ENCODE measurements around the gene RASSF6. TPM values are rescaled to one million over a fixed set of nuclear protein-coding genes. Genes with fewer than 3 reads are reported as not detected.
"Not testable (repeated sequence)": the region's sequence is repeated elsewhere in the genome, so short reads cannot be mapped to it uniquely, and the experiment has no call there.

RASSF6 gene, protein sequence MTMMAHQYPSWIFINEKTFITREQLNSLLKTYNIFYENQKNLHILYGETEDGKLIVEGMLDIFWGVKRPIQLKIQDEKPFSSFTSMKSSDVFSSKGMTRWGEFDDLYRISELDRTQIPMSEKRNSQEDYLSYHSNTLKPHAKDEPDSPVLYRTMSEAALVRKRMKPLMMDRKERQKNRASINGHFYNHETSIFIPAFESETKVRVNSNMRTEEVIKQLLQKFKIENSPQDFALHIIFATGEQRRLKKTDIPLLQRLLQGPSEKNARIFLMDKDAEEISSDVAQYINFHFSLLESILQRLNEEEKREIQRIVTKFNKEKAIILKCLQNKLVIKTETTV
- not detected for total RNA-seq

DNA sequence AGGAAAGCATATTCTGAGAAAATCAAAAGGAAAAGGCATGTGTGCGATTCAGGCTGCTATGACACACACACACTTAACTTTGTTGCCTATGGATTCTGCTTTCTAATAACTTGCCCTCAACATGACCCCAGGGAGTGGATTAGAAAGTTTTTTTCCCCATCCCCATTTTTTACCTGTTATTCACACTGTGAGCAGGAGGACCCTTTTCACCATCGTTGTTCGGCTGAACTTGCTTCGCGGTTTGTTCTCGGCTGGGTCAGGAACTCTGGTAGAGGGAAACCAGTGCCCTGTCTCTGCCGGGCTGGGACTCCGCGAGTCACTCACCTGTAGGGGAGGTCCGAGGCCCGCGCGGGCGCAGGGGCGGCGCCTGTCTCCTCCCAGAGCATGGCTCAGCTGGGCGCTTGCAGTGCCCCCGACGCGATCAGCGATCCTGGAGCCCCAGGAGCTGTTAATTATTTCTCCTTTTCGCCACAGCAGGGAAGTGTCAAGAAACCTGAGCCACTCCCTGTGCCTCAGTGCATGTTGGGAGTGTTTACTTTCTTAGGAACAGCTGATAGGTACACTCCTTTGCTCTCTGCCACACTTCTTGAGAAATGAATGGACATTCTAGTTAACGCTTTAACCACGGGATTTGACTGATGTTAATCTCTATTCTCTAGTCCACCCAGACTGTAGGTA lies at the start of gene RASSF6:
Gene RASSF6 (minus strand): TSS at position 322 of the 678 bp plus-strand sequence. CDS start 8,641 bp downstream, outside the sequence.
- CTCF ChIA-PET = interaction anchor here (0.6 kb wide), 1 partner anchor 307 kb away, joined by 4 read pairs; no protein-coding TSS in a partner anchor
- H3K36me3 Mint-ChIP-seq (ENCODE audit: low read depth) = no peaks in the 10 kb centered on the region

DNA sequence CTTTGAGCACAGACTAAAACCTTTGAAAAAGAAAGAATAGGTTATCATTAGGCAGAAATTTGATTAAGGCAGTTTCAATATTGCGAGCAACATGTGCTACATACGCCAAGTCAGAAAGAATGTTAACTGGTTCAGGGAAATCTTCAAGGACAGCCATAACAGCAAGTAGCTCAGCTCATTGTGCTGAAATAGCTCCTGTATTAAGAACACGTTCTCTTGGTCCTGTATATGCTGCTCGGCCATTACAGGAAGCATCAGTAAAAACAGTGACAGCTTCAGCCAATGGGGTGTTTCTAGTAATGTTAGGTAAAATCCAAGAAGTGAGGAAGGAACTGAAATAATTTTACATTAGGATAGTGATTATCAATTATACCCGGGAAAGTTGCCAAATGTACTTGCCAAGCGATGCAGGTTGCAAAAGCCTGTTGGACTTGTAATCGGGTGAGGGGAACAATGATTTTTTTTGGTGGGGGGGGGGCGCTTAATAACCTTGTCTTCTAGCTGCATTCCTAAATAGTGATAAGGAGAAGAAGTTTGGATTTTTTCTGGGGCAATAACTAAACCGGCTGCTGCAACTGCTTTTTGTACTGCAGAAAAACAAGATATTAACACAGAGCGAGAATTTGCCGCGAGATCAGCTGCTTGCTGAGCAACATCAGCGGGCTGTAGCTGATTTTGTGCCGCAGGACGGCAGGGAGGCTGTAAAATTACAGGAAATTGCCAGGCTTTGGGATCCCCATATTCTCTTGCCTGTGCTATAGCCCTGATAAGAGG lies 49.4 kb upstream of the RASSF6 start:
- no peaks in the 10 kb centered on the region for H3K27me3 Mint-ChIP-seq (ENCODE audit: low read depth)
- DNase-seq = no peak
- intact Hi-C loops (cut with micrococcal nuclease) = no loop called here
- H3K4me3 Mint-ChIP-seq = no peak overlapping the region
- H3K4me1 Mint-ChIP-seq (ENCODE audit: low read depth) = no peaks in the 10 kb centered on the region
- CTCF ChIA-PET = interaction anchor here (0.6 to 0.8 kb wide), 3 partner anchors 138 to 464 kb away, joined by 3 read pairs; no protein-coding TSS in a partner anchor
- H3K36me3 Mint-ChIP-seq (ENCODE audit: low read depth) = no peaks in the 10 kb centered on the region
- no peaks in the 10 kb centered on the region for H3K9me3 Mint-ChIP-seq
- H3K27ac Mint-ChIP-seq = no peak overlapping the region

More for the DNA sequence above, at the start of gene RASSF6:
- peak; percentile 19 for DNase-seq
- Mint-ChIP-seq H3K4me1 (ENCODE audit: low read depth) (peaks cover 3% of the 10 kb centered on the region), H3K9me3 (no peaks in the 10 kb centered on the region), H3K27ac (no peak within 1 kb of the TSS), H3K4me3 (no peak within 1 kb of the TSS), H3K27me3 (ENCODE audit: low read depth) (peaks cover 20% of the 10 kb centered on the region)
- intact Hi-C loops (cut with micrococcal nuclease) = no loop called here

DNA sequence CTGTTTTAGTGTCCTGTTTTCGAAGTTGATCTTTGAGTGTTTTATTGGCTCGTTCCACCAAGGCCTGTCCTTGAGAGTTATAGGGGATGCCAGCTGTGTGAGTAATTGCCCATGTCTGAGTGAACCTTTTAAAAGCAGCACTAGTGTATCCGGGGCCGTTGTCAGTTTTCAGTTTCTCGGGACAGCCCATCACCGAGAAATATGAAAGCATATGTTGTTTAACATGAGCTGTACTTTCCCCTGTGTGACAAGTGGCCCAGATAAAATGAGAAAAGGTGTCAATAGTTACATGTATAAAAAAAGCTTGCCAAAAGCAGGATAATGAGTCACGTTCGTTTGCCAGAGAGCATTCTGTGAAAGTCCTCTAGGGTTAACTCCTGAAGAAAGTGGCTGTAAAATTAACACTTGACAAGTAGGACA lies 48.6 kb upstream of the RASSF6 start:
- DNase-seq = no peak
- CTCF ChIA-PET = interaction anchor here (0.6 to 0.8 kb wide), 3 partner anchors 138 to 464 kb away, joined by 3 read pairs; no protein-coding TSS in a partner anchor
- Mint-ChIP-seq H3K9me3 (no peaks in the 10 kb centered on the region), H3K36me3 (ENCODE audit: low read depth) (no peaks in the 10 kb centered on the region), H3K4me3 (no peak overlapping the region), H3K4me1 (ENCODE audit: low read depth) (no peaks in the 10 kb centered on the region), H3K27ac (no peak overlapping the region), H3K27me3 (ENCODE audit: low read depth) (no peaks in the 10 kb centered on the region)
- intact Hi-C loops (cut with micrococcal nuclease) = no loop called here

- H3K36me3 Mint-ChIP-seq (ENCODE audit: low read depth); intact Hi-C loops (cut with micrococcal nuclease); H3K27ac Mint-ChIP-seq; H3K27me3 Mint-ChIP-seq (ENCODE audit: low read depth); H3K9me3 Mint-ChIP-seq; H3K4me3 Mint-ChIP-seq; H3K4me1 Mint-ChIP-seq (ENCODE audit: low read depth): not testable (repeated sequence)
- peak; percentile 7 for DNase-seq
- CTCF ChIA-PET = interaction anchor here (1.0 kb wide), 1 partner anchor 9 kb away, joined by 3 read pairs; no protein-coding TSS in a partner anchor
Measured at GRCh38 chr4:73665924-73666323, 45.7 kb upstream of the RASSF6 start.

GRCh38 chr4:73664470-73664869 lies 44.2 kb upstream of the RASSF6 start:
- Mint-ChIP-seq H3K36me3 (ENCODE audit: low read depth) (no peaks in the 10 kb centered on the region), H3K27ac (no peak overlapping the region), H3K4me3 (no peak overlapping the region), H3K9me3 (no peaks in the 10 kb centered on the region), H3K4me1 (ENCODE audit: low read depth) (no peaks in the 10 kb centered on the region), H3K27me3 (ENCODE audit: low read depth) (no peaks in the 10 kb centered on the region)
- intact Hi-C loops (cut with micrococcal nuclease) = loop anchor here (5.0 kb wide), 1 partner anchor 648 kb away; no protein-coding TSS in a partner anchor
- no peak for DNase-seq
- CTCF ChIA-PET = no interaction called here

- intact Hi-C loops (cut with micrococcal nuclease) = loop anchor here (2.0 to 5.0 kb wide), 2 partner anchors 201 to 649 kb away; no protein-coding TSS in a partner anchor
- Mint-ChIP-seq H3K27me3 (ENCODE audit: low read depth) (no peaks in the 10 kb centered on the region), H3K9me3 (no peaks in the 10 kb centered on the region), H3K4me3 (no peak overlapping the region), H3K4me1 (ENCODE audit: low read depth) (no peaks in the 10 kb centered on the region), H3K27ac (no peak overlapping the region), H3K36me3 (ENCODE audit: low read depth) (no peaks in the 10 kb centered on the region)
- CTCF ChIA-PET = interaction anchor here (0.9 kb wide), 1 partner anchor 10 kb away, joined by 3 read pairs; no protein-coding TSS in a partner anchor
- no peak for DNase-seq
Measured at GRCh38 chr4:73663576-73663975, 43.3 kb upstream of the RASSF6 start.

DNA sequence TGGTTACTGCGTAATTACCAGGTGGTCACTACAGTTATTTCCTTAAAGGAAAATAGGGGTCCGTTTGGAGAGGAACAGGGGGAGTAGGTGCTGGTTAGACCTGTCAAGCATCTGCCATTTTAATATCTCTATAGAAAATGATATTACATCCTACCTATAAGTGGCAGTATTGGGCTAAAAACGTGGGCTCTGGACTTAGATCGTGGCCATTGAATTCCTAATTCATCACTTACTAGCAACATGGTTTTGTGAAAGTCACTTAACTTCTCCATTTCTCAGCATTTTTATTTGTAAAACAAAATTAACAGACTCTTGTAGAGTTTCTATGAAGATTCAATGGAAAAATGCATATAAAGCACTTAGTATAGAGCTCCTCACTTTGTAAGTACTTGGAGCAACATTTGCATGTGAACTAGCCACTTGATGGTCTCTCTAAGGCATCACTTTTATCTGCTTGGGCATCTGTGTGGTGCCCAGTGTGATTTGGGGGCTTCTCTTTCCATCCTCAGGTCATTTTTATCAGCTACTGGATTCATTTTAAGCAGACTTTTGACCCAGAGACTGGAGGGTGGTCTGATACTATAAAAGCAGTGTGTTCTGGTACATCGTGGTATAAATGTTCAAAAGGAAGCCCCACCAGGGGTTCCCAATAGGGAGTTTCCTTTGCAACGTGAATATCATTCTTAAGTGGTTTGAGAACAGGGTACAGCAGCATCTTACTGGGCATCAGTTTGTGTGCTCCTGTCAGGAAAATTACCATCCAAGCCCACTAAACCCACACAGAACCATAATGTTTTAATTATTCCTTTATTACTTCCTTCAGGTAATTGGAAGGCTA lies 42.7 kb upstream of the RASSF6 start:
- Mint-ChIP-seq H3K4me1 (ENCODE audit: low read depth) (no peaks in the 10 kb centered on the region), H3K27me3 (ENCODE audit: low read depth) (no peaks in the 10 kb centered on the region), H3K27ac (no peak overlapping the region), H3K4me3 (no peak overlapping the region), H3K9me3 (no peaks in the 10 kb centered on the region), H3K36me3 (ENCODE audit: low read depth) (no peaks in the 10 kb centered on the region)
- CTCF ChIA-PET = interaction anchor here (0.5 to 2.8 kb wide), 6 partner anchors 9 to 963 kb away, joined by 3 to 10 read pairs (median 3); no protein-coding TSS in a partner anchor
- DNase-seq = no peak
- intact Hi-C loops (cut with micrococcal nuclease) = loop anchor here (1.0 to 5.0 kb wide), 3 partner anchors 202 to 649 kb away; no protein-coding TSS in a partner anchor

DNA sequence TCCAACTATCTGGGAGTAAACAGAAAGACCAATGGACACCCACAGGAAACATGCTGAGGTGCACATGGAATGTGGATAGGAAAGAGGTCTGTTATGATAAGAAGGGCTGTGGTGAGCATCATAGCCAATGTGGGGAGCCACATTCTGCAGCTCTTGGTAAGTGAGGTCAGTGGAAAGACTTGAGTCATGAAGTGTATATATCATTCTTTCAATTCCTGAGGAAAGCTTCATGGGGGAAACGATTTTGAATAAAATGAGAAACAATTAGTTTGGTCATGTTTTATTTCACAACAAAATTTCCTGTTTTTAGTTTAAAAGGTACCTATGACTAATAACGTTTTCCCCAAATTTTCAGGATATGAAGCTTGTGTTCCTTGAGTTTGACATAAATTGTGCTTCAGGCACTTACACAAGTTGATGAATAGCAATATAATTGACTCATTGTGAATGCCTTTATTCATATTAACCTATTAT lies 41.4 kb upstream of the RASSF6 start:
- Mint-ChIP-seq H3K9me3 (no peaks in the 10 kb centered on the region), H3K4me3 (no peak overlapping the region), H3K36me3 (ENCODE audit: low read depth) (no peaks in the 10 kb centered on the region), H3K4me1 (ENCODE audit: low read depth) (no peaks in the 10 kb centered on the region), H3K27me3 (ENCODE audit: low read depth) (peaks cover 3% of the 10 kb centered on the region), H3K27ac (no peak overlapping the region)
- peak; percentile 8 for DNase-seq
- CTCF ChIA-PET = interaction anchor here (0.6 to 2.8 kb wide), 4 partner anchors 8 to 472 kb away, joined by 3 to 10 read pairs (median 4); no protein-coding TSS in a partner anchor
- intact Hi-C loops (cut with micrococcal nuclease) = loop anchor here (1.0 to 5.0 kb wide), 3 partner anchors 203 to 651 kb away; no protein-coding TSS in a partner anchor

GRCh38 chr4:73660808-73661207 lies 40.6 kb upstream of the RASSF6 start:
- H3K4me1 Mint-ChIP-seq (ENCODE audit: low read depth) = no peaks in the 10 kb centered on the region
- no peaks in the 10 kb centered on the region for H3K9me3 Mint-ChIP-seq
- CTCF ChIA-PET = interaction anchor here (0.6 to 2.8 kb wide), 4 partner anchors 9 to 473 kb away, joined by 3 to 10 read pairs (median 4); no protein-coding TSS in a partner anchor
- H3K36me3 Mint-ChIP-seq (ENCODE audit: low read depth) = no peaks in the 10 kb centered on the region
- H3K27me3 Mint-ChIP-seq (ENCODE audit: low read depth) = peaks cover 3% of the 10 kb centered on the region
- H3K27ac Mint-ChIP-seq = no peak overlapping the region
- no peak overlapping the region for H3K4me3 Mint-ChIP-seq
- no peak for DNase-seq
- intact Hi-C loops (cut with micrococcal nuclease) = loop anchor here (5.0 kb wide), 1 partner anchor 651 kb away; no protein-coding TSS in a partner anchor

GRCh38 chr4:73653695-73654106 lies 33.5 kb upstream of the RASSF6 start:
- Mint-ChIP-seq H3K27me3 (ENCODE audit: low read depth) (peaks cover 10% of the 10 kb centered on the region), H3K9me3 (no peaks in the 10 kb centered on the region), H3K27ac (no peak overlapping the region), H3K4me3 (no peak overlapping the region), H3K4me1 (ENCODE audit: low read depth) (no peaks in the 10 kb centered on the region), H3K36me3 (ENCODE audit: low read depth) (no peaks in the 10 kb centered on the region)
- intact Hi-C loops (cut with micrococcal nuclease) = loop anchor here (1.0 to 5.0 kb wide), 8 partner anchors 59 to 951 kb away; partner anchors contain the start of gene ANKRD17
- CTCF ChIA-PET = interaction anchor here (0.6 to 4.0 kb wide), 12 partner anchors 8 to 1818 kb away, joined by 3 to 22 read pairs (median 4); no protein-coding TSS in a partner anchor
- DNase-seq = peak; percentile 11

- Mint-ChIP-seq H3K27ac (no peak overlapping the region), H3K4me3 (no peak overlapping the region), H3K4me1 (ENCODE audit: low read depth) (no peaks in the 10 kb centered on the region), H3K36me3 (ENCODE audit: low read depth) (no peaks in the 10 kb centered on the region), H3K9me3 (no peaks in the 10 kb centered on the region), H3K27me3 (ENCODE audit: low read depth) (peaks cover 7% of the 10 kb centered on the region)
- no peak for DNase-seq
- CTCF ChIA-PET = interaction anchor here (0.7 kb wide), 1 partner anchor 13 kb away, joined by 3 read pairs; no protein-coding TSS in a partner anchor
- intact Hi-C loops (cut with micrococcal nuclease) = loop anchor here (5.0 kb wide), 3 partner anchors 203 to 613 kb away; partner anchors contain the start of gene ANKRD17
Measured at GRCh38 chr4:73650250-73650649, 30.0 kb upstream of the RASSF6 start.

Measured in activated naive CD4-positive, alpha-beta T cell treated with anti-CD3 and anti-CD28 coated beads for 36 hours (primary cell).